ENCODE results near the gene CNN1. TPM values are rescaled to one million over a fixed set of nuclear protein-coding genes. Genes with fewer than 3 reads are reported as not detected.

Gene CNN1
- total and polyA plus RNA-seq, 2 of the 13 experiments (the other 11 are each of a cell fraction or from before 2014, with no cell fraction given), result 0.70 to 1.1 TPM

GRCh38 chr19:11528551-11529341 lies 9.9 kb upstream of the CNN1 start, which contains the start of gene ECSIT (continued):
- no peak for TF ChIP-seq HOXA9 (CRISPR knock-in tag; IDR thresholded peaks at IDR 0.05; ENCODE audit: borderline replicate concordance)
- TF ChIP-seq LCORL (IDR thresholded peaks at IDR 0.05), result no peak
- TF ChIP-seq LCORL (CRISPR knock-in tag; IDR thresholded peaks at IDR 0.05), result peak; percentile 84
- TF ChIP-seq ZBTB44 (CRISPR knock-in tag; IDR thresholded peaks at IDR 0.05), result peak; percentile 41; the same call in 1 of the 2 replicates
- peak; percentile 44; the same call in 1 of the 2 replicates for TF ChIP-seq CBX5 (CRISPR knock-in tag; IDR thresholded peaks at IDR 0.05; ENCODE audit: borderline replicate concordance)
- TF ChIP-seq ZNF709 (CRISPR knock-in tag; IDR thresholded peaks at IDR 0.05), result no peak
- TF ChIP-seq ZBTB21 (CRISPR knock-in tag; IDR thresholded peaks at IDR 0.05), result no peak; the same call in 1 of the 2 replicates
- no peak for TF ChIP-seq ZNF746 (CRISPR knock-in tag; IDR thresholded peaks at IDR 0.05)
- peak; percentile 70 for TF ChIP-seq HNF1B (CRISPR knock-in tag; IDR thresholded peaks at IDR 0.05)
- TF ChIP-seq ZFX (CRISPR knock-in tag; IDR thresholded peaks at IDR 0.05; ENCODE audit: low read depth), result peak; percentile 96
- peak; percentile 85 for TF ChIP-seq KDM5A (IDR thresholded peaks at IDR 0.05; ENCODE audit: borderline replicate concordance, low read length)
- TF ChIP-seq NPAS2 (CRISPR knock-in tag; IDR thresholded peaks at IDR 0.05; ENCODE audit: borderline replicate concordance), result no peak
- peak; percentile 51; the same call in 1 of the 2 replicates for TF ChIP-seq ZNF503 (CRISPR knock-in tag; IDR thresholded peaks at IDR 0.05)
- TF ChIP-seq TBX2 (CRISPR knock-in tag; IDR thresholded peaks at IDR 0.05; ENCODE audit: borderline replicate concordance), result peak; percentile 90; the same call in 1 of the 2 replicates
- TF ChIP-seq, protein P1, sequence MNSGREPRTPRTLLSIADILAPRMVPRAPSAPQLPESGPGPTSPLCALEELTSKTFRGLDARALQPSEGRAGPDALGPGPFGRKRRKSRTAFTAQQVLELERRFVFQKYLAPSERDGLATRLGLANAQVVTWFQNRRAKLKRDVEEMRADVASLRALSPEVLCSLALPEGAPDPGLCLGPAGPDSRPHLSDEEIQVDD (CRISPR knock-in tag; IDR thresholded peaks at IDR 0.05; ENCODE audit: borderline replicate concordance), result no peak
- 0 out of 2 replicates have a peak, but pooled peaks have one; percentile 76 for TF ChIP-seq RORA (CRISPR knock-in tag; IDR thresholded peaks at IDR 0.05)
- TF ChIP-seq ELF1 (CRISPR knock-in tag; IDR thresholded peaks at IDR 0.05), result peak; percentile 70
- TF ChIP-seq CTCF (CRISPR knock-in tag; IDR thresholded peaks at IDR 0.05), result peak; percentile 10; the same call in 1 of the 2 replicates
- TF ChIP-seq HCFC1 (IDR thresholded peaks at IDR 0.05; ENCODE audit: low read depth, low read length), result peak; percentile 63
- peak; percentile 92 for TF ChIP-seq NFYC (CRISPR knock-in tag; IDR thresholded peaks at IDR 0.05)

Measured in HepG2 (cell line).